Fibroblast of skin of left biceps (primary cell): ENCODE measurements around the gene SPTLC2.

Source experiments
- DNase-seq, 2 experiments: peaks; one replicate each; pipeline ENCODE4 v3.0.0-alpha.2; 2013; ENCODE audit warnings: low read depth in 2 of 2

Gene SPTLC2

DNA sequence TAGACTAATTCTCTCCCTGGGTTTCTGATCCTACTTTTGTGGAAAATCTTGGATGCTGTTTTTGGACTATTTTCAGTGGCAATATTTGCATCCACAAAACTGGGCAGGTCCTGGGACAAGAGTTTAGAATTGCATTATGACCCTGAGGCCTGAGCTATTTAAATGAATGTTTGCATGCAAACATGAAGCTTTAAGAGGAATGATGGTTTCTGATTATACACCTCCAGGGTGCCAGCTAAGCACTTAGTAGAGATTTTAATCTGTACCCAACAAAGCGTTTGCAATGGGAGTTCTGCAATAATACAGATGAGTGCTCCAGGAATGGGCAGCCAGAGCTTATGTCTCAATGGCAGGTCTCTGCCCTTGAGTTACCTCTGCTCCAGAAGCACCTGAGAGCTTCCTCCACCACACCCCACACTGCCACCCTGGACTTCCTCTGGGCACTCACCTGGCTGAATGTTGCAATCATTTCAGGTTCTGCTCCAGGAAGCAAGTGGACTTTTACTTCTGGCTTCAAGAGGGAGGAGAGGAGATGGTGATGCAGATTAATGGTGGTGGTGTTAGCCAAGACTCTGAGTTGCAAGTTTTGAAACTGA lies 6.0 kb upstream of the SPTLC2 start:
- DNase-seq: no peak

DNA sequence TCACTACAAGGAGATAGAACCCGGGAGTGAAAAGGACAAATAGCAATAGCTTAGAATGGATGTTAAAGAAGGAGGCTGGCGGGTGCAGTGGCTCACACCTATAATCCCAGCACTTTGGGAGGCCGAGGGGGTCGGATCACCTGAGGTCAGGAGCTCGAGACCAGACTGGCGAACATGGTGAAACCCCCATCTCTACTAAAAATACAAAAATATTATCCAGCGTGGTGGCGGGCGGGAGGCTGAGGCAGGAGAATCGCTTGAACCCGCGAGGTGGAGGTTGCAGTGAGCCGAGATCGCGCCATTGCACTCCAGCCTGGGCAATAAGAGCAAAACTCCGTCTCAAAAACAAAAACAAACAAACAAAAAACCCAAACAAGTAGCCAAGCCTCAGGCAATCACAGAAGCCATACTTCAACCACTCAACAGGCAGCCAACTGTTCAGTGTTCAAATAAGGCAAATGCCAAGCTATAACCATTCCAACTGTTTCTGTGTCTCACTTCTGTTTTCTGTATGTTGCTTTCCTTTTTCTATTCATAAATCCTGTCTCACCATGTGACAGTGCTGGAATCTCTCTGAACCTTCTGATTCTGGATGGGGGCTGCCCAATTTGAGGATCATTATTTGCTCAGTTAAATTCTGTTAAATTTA lies 3.9 kb upstream of the SPTLC2 start:
- DNase-seq: no peak

DNA sequence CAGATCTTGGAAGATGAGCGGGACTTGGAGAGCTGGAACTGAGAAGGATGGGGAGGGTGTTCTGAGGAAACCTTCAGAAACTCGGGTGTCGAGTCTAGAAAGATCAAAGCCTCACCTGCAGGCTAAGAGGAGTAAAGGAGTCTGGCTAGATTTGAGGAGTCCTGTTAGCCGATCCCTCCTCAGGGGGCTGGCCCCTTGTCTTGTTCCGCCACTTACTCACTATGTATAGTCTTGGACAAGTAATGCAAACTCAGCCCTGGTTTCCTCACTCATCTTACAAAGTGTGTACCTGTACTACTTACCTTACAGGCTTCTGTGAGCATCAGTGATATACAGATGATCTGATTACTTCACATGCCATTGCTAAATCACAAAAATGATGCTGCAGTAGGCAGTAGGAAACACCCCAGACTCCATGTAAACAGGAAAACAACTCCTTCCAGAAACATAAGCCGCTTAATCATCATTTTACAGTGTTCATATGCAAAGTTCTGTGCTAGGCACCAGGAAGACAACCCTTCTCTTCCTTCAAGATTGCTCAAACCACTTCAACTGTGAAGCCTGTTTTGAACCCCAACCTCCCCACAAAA lies 2.0 kb upstream of the SPTLC2 start:
- no peak for DNase-seq

DNA sequence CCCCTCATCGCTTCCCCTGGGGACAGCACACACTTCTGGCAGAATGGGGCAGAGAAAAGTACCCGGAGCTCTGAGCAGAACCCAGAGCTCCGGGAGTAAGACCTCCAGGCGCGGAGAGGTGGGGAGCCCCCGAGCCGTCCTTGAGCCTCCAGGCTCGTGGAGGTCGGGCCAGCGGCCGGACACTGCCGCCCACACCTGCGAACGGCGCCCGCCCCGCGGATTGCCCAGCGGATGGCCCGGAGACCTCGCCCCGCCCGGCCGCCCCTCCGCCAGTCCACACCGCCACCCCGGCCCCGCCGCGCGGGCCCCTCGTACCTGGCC lies 344 bp downstream of the SPTLC2 start:
- no peak for DNase-seq

DNA sequence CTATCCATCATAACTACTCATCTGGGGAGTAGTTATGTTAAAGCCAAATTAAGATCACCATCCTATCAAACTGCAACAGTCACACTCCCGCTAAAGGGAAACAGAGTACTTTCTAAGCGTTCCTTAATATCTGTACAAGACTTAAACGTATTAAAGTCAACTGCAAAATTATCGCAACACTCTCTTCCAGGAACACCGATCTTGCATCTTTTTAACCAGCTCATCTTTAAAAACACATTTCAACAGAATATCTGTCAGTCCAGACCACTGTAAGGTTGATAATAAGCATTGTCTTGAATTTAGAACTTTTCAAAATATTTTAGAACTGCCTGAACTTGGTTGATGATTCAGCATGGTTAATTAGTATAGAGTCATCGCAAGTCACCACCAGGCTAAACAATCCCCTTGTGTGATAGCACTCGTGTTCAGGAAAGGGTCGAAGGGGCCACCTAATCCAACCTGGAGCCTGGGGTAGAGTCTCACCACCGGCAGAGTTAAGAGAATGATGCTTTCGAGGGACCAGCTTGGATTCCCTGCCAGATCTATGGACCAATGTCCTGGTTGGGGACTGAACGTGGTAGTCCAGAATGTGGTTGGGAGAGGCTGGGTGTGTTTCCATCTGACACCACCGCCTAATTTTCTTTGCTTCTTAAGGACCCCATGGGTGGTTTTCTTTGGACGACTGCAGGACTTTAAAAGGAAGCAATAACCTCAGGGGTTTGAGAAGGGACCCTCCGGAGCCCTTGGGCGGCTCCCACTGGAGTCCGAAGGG lies 890 bp downstream of the SPTLC2 start:
- DNase-seq: no peak

DNA sequence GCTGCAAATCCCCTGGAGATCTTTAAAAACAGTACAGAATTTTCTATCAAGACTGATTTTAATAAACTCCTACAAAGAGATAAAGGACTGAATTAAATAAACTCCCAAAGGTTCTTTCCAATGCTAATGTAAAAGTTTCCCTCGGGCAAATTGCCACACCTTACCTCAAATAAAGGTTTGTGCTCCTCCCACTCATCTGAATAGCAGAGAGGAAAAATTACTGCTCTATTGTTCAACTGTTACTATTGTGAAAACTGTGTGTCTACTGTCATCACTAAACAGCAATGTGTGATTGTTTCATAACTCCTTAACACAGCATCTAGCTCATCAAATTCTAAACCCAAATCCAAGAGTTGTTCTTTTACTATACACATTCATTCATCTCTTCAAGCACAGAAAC lies 3.2 kb downstream of the SPTLC2 start:
- DNase-seq: no peak

DNA sequence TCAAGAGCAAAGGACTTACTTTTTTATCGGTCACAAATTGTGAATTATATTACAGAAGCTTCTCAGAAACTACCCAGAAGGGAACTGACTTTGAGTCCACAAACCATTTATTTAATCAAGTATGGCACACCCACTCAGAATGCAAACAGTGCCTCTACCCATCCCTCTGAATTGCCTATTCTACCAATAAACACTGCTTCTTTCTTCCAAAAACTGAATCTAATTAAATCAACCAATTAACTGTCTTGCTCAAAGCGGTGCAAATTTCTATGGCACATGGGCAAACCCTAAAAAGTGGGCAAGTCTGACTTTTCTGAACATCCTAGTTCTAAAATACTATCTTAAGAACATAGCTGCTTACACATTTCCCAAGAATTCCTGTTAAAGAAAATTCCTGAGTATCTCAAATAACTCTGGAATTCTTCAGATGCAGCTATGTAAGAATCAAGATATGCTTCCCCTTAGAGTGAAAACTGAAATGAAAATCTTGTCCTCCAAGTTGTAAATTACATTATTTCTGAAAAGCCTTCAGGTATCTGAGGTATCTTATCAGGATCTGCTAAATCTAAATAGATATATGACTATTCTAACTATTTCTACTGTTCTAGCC lies 4.3 kb downstream of the SPTLC2 start:
- peak; percentile 33 to 35 for DNase-seq

DNA sequence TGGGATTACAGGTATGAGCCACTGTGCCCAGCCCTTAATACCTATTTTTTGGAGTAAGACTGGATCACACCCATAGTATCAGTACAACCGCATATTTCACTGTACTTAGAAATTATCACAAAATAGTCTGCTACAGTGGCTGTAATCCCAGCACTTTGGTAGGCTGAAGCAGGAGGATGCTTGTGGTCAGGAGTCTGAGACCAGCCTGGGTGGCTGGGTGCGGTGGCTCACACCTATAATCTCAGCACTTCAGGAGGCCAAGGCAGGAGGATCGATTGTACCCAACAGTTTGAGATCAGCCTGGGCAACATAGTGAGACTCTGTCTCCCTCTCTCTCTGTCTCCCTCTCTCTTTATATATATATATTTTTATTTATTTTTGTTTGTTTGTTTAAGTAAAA lies 5.9 kb downstream of the SPTLC2 start:
- DNase-seq: no peak

DNA sequence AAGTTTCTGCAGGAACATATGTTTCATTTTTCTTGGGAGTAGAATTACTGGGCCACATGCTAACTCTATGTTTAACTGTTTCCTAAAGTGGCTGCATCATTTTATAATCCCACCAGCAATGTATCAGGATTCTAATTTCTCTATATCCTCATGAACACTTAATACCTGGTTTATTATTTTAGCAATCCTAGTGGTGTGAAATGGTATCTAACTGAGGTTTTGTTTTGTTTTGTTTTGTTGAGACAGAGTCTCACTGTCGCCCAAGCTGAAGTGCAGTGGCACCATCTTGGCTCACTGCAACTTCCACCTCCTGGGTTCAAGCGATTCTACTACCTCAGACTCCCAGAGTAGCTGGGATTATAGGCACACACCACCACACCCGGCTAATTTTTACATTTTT lies 6.5 kb downstream of the SPTLC2 start:
- DNase-seq: no peak

DNA sequence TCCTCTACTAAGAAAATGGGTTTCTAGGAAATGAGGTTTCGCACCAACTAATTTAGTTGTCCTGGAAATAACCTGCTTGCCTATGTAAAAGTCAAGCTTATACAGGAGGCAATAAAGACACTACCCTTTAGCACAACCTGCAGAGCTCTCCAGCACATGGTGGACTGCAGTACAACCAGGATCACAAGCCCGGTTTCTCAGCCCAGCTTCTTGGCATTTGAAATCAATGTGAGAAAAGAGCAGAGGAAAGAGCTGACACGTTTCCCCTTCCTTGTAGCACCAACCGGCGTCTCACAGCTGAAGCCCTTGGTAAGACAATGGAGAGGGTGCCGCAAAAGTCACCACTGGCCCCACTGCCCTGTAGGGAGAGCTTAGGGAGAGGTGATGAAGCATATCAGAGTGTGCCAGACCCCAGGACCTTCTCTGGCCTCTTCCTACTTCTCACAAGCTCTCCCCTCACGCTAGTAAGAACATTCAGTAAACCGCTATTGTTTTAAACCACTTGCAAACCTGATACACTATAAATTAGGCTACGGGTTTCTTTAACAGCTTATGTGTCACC lies 8.6 kb downstream of the SPTLC2 start:
- no peak for DNase-seq

DNA sequence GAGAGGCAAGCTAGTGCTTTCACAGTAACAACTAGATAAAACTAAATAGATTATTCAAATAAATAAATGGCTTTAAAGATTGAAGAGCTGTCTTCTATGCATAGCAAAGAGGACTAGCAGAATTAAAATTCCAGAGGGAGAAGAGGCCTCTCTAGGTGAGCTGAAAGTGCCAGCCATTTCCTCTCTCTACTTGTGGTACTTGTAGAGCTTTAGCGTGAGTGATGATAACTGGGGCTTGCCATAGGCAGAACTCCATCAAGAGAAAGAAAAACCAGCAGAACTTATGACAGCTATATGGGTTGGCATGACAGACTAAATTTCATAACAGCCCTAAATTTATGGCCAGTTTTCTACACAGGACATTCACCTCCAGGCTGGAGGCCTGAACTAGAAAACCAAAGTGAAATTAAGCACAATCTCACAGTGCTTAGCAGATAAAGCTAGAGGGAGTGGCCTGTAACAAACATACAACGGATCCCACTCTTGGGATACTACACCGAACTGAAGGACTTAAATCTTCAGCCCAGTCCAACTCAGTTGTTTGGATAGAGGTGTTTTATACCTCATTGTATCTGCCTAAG lies 11.0 kb downstream of the SPTLC2 start:
- DNase-seq: no peak

DNA sequence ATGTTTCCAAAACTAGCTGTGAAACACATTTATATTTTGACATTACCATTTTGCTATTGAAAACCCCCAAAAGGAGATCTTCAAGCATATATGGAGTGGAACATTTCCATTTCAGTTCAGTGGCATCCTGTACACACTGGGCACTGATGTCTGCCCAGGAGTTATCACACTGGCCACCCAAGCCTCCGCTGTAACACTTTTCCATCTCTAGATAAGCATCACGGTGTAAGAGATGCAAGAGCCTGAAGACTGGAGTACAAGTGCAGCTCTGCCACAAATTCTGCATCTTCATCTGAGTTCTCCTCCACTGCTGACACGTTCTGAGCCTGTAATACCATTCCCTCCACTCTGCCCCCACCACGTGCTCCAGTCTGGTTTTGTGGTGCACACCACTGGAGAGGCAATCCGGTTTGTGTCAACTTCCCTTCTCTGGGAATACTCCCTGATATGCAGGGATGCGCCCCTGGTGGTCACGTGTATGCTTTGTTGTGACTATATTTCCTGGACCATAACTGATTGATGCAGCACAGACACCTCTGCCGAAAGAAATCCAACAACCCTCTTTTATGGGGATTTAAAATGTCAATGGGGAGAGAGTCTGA lies 12.7 kb downstream of the SPTLC2 start:
- DNase-seq: no peak

DNA sequence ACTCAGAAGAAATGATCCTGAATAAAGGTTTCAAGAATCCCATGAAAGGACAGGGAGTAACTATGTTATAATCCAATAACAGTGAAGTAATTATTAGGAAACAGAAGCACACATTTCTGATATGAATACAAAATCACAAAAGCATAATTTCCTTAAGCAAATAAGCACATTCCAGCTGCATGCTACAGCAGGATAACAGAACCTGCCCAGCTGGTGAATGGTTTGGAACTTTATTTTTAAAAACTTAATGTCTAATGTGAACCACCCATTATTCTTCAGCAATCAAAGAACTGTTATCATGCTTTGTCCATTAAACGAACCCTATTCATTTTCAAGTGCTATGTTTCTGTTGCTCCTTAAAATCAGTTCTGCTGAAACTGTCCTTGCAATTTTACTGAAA lies 13.4 kb downstream of the SPTLC2 start:
- DNase-seq: no peak

DNA sequence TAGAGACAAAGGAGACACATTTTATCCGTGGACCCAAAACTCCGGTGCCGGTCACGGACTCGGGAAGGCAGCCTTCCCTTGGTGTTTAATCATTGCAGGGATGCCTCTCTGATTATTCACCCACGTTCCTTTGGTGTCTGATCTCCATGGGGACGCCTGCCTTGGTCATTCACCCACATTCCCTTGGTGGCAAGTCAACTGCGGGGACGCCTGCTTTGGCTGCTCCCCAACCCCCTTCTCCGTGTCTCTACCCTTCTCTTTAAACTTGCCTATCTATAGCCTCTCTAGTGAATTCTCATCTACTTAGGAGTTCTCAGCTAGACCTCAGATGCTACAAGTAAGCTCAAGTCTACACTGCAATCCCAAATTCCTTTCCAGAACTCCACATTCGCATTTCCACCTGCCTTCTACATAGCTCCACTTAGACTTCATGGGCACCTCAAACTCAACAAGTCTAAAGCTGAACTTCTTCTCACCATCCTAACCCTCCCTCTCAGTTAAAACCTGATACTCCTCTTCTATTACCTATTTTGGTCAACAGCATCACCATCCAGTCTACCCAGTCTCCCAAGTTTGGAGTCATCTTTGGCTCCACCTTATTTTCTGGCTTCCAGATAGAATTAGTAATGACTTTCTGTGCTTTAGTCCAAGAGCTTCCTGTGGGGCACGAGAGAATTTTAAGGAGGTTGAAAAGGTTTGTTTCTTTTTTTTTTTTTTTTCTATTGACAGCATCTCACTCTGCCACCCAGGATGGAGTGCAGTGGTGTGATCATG lies 14.4 kb downstream of the SPTLC2 start:
- DNase-seq: no peak

DNA sequence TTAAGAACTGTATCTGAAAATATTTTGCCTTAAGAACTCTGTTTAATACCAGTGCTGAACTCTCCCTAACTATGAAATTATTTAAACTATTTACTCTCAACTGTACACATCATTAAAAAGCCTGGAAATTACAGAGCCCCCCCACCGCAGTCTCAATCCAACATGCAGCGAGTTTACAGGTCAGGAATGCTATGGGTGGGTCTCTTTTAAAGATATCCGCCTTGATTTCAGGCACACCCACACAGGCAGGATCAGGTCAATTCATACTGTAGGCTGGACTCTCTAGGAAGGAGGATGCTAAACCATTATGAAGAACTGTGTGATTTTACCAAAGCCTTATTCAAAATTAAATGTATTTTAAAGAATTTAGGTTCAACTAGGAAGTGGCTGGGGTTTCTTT lies 16.5 kb downstream of the SPTLC2 start:
- DNase-seq: no peak

DNA sequence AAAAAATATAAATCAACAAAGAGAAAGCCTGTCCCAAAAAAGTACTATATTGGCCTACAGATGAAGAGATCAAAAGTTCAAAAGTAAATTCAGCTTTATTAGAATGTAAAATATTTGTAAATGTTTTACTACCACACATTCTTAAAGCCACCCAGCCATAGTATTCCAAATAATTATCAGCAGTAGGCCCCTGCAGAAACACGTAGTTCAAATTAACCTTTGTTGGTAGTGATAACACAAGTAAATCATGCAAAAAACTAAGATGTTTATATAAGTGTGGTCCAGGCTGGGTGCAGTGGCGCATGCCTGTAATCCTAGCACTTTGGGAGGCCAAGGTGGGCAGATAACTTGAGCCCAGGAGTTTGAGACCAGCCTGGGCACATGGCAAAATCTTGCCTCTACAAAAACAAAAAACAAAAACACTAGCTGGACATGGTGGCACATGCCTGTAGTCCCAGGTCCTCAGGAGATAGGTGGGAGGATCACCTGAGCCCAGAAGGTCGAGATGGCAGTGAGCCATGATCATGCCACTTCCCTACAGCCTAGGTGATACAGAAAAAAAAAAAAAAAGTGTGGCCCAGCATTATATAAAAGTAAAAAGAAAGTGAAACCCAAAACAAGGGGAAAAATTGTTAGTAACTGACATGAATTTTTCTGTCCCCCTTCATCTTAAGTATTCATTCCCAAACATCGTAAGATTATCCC lies 17.9 kb downstream of the SPTLC2 start:
- DNase-seq: no peak

DNA sequence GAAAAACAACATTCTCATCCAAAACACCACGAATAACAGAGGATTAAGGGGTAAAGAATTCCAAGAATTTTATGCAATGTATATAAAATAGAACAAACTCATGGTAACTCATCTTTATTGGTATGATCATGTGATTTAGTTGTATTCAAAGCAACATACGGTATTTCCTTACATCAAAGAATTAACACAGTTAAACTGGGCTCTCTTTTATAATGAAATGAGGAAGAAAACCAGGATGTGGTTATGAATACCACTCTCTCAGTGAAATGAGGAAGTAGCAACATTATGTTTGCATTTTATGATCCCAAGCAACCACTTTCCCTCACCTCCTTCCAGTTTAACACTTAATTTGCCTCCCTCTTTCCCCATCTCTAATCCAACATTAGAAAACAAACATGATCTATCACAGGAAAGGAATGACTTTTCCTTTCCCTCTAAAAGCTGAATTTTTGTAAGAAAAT lies 22.9 kb downstream of the SPTLC2 start:
- peak; percentile 58 to 64 for DNase-seq

DNA sequence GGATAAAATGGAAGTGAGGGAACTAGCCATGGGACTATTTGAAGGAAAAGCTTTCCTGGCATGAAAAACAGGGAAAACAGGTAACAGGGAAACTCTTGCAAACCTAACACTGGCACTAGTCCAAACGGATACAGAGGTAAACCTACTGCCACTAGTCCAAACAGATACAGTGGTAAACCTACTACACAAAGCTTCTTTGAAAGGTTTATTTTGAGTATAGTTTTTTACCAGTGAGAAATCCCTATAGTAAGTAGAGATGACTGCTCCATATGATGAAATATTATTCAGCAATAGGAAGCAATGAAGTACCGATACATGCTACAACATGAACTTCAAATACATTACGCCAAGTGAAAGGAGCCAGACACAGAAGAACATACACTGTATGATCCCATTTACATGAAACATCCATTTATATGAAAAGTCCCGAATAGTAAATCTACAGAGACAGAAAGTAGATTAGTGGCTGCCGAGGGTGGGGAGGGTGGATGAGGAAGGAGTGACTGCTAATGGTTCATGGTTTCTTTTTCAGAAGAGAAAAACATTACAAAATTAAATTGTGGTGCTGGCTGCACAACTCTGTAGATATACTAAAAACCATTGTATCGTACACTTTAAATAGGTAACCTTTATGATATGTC lies 25.5 kb downstream of the SPTLC2 start:
- no peak for DNase-seq

DNA sequence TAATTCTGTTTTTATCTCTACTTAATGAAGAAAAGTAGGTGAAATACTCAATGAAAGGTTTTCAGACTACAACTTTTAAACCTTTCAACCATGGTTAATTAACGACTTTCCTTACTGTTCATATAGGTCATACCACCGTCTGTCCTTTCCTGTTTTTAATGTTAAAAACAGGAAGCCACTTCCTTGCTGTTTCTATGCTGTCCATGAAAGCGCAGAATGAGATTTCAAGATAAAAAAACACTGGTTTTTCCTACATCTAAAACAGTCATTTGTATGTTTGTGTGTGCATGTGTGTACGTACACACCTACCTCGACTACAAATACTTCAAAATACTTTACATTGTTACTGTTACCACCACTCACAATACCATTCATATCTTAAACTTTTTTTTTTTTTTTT lies 27.3 kb downstream of the SPTLC2 start:
- DNase-seq: no peak
